OCI-LY3 (cell line): Measurements from ENCODE around the gene KITLG.

ENCODE experiments used
- H2AFZ ChIP-seq: fragments of 200-600, 300-600 bp; shearing (Covaris generic); 2 replicates; pipeline ENCODE4 v1.6.0; 2014; ENCODE audit warnings: antibody characterized with exemption, low read depth, low read length
- H3K27ac ChIP-seq: fragments of 200-600, 300-600 bp; sonication (generic); 2 replicates; pipeline ENCODE4 v1.5.1; 2014; ENCODE audit warnings: mild to moderate bottlenecking, low read length, moderate library complexity, mixed read lengths
- H3K27me3 ChIP-seq: fragments of 200-600, 300-600 bp; sonication (generic); 2 replicates; pipeline ENCODE4 v1.6.1; 2014; ENCODE audit warnings: low read depth, low read length, mixed read lengths
- H3K36me3 ChIP-seq: fragments of 200-600, 300-600 bp; sonication (generic); replicated peaks from 2 replicates; pipeline ENCODE3; 2014; ENCODE audit warnings: low read depth, low read length, mixed read lengths
- H3K4me1 ChIP-seq: fragments of 300-600, 200-600 bp; sonication (generic); 2 replicates; pipeline ENCODE4 v1.6.1; 2014; ENCODE audit warnings: low read length, mixed read lengths
- H3K4me2 ChIP-seq: fragments of 200-600, 300-600 bp; sonication (generic); 2 replicates; pipeline ENCODE4 v1.6.1; 2014; ENCODE audit warnings: low read length, mixed read lengths
- H3K4me3 ChIP-seq: fragments of 300-600, 200-600 bp; sonication (generic); 2 replicates; pipeline ENCODE4 v1.5.1; 2014; ENCODE audit warnings: antibody characterized with exemption, mild to moderate bottlenecking, low read length, moderate library complexity
- H3K79me2 ChIP-seq: fragments of 300-600, 200-600 bp; shearing (Covaris generic); 2 replicates; pipeline ENCODE4 v1.6.1; 2014; ENCODE audit warnings: mild to moderate bottlenecking, low read length, mixed read lengths
- H3K9ac ChIP-seq: fragments of 300-600, 200-600 bp; shearing (Covaris generic); 2 replicates; pipeline ENCODE4 v1.6.0; 2014; ENCODE audit warnings: mild to moderate bottlenecking, low read length, moderate library complexity
- H3K9me3 ChIP-seq: fragments of 200-600, 300-600 bp; shearing (Covaris generic); 2 replicates; pipeline ENCODE4 v1.6.1; 2014; ENCODE audit warnings: low read length, mixed read lengths; ENCODE audit not compliant: insufficient read depth
- H4K20me1 ChIP-seq: fragments of 200-600, 300-600 bp; sonication (generic); 2 replicates; pipeline ENCODE4 v1.6.1; 2016; ENCODE audit warnings: low read length, mixed read lengths; ENCODE audit not compliant: insufficient read depth
- EZH2phosphoT487 ChIP-seq: fragments of 200-600 bp; shearing (Covaris generic); IDR thresholded peaks from 2 replicates; pipeline ENCODE4 v1.6.1; 2018; ENCODE audit warnings: antibody characterized with exemption, mixed run types, low read depth
- TF ChIP-seq, protein P1 (sequence below): fragments of 200-600, 300-600 bp; sonication (generic); IDR thresholded peaks from 2 replicates; pipeline ENCODE4 v1.5.1; 2014; ENCODE audit warnings: antibody characterized with exemption, low read length, low read depth

KITLG gene

DNA sequence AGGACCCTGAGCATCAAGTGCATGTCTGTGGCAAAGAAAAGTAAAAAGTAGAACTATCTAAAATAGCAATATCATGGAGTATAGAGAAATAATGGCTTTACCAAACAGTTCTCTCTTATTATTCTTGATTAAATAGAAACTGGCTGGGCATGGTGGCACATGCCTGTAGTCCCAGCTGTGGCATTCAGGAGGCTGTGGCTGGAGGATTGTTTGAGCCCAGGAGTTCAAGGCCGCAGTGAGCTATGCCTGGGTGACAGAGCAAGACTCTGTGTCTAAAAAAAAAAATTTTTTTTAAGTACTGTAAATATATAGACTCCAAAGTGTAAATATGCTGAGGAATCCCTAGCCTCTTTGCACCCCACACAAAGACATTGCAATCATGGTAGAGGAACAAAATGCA is 121.9 kb downstream of the KITLG start:
- H3K9ac ChIP-seq, result no peak overlapping the region
- no peaks in the 10 kb centered on the region for H3K79me2 ChIP-seq
- TF ChIP-seq, protein P1, sequence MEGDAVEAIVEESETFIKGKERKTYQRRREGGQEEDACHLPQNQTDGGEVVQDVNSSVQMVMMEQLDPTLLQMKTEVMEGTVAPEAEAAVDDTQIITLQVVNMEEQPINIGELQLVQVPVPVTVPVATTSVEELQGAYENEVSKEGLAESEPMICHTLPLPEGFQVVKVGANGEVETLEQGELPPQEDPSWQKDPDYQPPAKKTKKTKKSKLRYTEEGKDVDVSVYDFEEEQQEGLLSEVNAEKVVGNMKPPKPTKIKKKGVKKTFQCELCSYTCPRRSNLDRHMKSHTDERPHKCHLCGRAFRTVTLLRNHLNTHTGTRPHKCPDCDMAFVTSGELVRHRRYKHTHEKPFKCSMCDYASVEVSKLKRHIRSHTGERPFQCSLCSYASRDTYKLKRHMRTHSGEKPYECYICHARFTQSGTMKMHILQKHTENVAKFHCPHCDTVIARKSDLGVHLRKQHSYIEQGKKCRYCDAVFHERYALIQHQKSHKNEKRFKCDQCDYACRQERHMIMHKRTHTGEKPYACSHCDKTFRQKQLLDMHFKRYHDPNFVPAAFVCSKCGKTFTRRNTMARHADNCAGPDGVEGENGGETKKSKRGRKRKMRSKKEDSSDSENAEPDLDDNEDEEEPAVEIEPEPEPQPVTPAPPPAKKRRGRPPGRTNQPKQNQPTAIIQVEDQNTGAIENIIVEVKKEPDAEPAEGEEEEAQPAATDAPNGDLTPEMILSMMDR, result no peak
- no peak for TF ChIP-seq EZH2phosphoT487
- H3K36me3 ChIP-seq, result no peaks in the 10 kb centered on the region
- no peaks in the 10 kb centered on the region for H3K9me3 ChIP-seq
- H3K4me1 ChIP-seq, result no peaks in the 10 kb centered on the region
- H3K4me3 ChIP-seq, result no peak overlapping the region
- H3K4me2 ChIP-seq, result no peak overlapping the region
- no peak overlapping the region for H2AFZ ChIP-seq
- H3K27me3 ChIP-seq, result no peaks in the 10 kb centered on the region
- no peak overlapping the region for H3K27ac ChIP-seq
- H4K20me1 ChIP-seq, result no peaks in the 10 kb centered on the region

DNA sequence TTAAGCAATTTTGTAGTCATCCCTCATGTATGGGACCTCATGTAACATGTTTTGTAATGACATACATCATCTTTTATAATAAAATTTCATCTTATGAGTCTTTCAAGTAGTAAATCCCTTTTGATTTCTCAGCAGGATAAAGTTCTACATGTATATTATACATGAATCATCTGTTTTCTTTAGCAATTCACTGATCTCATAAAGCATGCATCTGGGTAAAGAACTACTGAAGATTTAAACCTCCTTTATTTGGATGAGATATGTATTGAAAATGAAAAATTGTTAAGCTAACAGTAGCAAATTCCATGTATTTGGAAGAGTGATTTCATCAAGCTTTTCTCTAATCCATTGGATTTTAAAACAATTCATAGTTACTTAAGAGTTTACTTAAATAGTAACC is 126.9 kb downstream of the KITLG start:
- Histone ChIP-seq H2AFZ (no peak overlapping the region), H3K9ac (no peak overlapping the region), H3K27me3 (no peaks in the 10 kb centered on the region), H3K36me3 (no peaks in the 10 kb centered on the region), H4K20me1 (no peaks in the 10 kb centered on the region), H3K9me3 (no peaks in the 10 kb centered on the region), H3K4me2 (no peak overlapping the region), H3K4me1 (no peaks in the 10 kb centered on the region), H3K79me2 (no peaks in the 10 kb centered on the region), H3K27ac (no peak overlapping the region), H3K4me3 (no peak overlapping the region)
- TF ChIP-seq, protein P1, result no peak
- no peak for TF ChIP-seq EZH2phosphoT487

DNA sequence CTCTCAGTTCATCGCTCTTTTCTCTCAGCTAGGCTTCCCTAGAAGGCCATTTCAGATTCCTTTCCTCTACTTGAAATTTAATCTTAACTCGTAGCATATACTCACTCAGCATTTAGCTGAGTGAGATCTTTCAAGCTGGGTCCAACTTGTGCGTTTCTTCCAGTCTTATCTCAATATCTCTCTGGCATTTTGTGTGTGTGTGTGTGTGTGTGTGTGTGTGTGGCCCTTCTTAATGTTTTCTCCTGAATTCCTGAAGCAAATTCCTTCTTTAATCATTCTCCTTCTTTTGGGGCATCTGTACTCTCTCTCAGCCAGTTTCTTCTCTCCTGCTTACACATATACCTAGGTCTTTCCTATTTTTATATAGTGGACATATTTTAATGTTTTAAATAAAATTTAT is 129.1 kb downstream of the KITLG start:
- Histone ChIP-seq H3K9ac (no peak overlapping the region), H3K4me3 (no peak overlapping the region), H3K79me2 (no peaks in the 10 kb centered on the region), H4K20me1 (no peaks in the 10 kb centered on the region), H3K9me3 (no peaks in the 10 kb centered on the region), H3K27me3 (no peaks in the 10 kb centered on the region), H3K4me2 (no peak overlapping the region), H2AFZ (no peak overlapping the region), H3K27ac (no peak overlapping the region), H3K4me1 (no peaks in the 10 kb centered on the region), H3K36me3 (no peaks in the 10 kb centered on the region)
- TF ChIP-seq, protein P1, result no peak
- no peak for TF ChIP-seq EZH2phosphoT487

DNA sequence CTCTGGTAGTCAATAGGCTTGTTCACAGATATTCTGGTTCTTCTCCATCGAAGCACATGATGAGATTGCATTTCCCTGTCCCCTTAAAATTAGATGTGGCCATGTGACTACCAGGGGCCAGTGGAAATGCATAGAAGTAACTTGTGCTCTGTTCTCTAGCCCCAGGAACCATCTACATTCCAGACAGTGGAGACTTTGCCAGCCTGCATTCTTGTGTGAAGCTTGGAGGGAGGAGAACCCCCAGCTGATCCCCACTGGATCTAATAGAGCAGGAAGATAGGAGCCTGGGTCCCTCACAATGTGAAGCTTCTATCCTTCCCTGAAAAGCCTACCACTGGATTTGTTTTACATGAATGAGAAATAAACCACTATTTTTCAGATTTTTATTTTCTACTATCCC is 130.1 kb downstream of the KITLG start:
- no peak overlapping the region for H3K27ac ChIP-seq
- no peak overlapping the region for H2AFZ ChIP-seq
- H3K27me3 ChIP-seq, result no peaks in the 10 kb centered on the region
- no peak overlapping the region for H3K9ac ChIP-seq
- H3K4me1 ChIP-seq, result no peaks in the 10 kb centered on the region
- H3K36me3 ChIP-seq, result no peaks in the 10 kb centered on the region
- TF ChIP-seq, protein P1, result no peak
- no peak for TF ChIP-seq EZH2phosphoT487
- H3K9me3 ChIP-seq, result no peaks in the 10 kb centered on the region
- no peaks in the 10 kb centered on the region for H4K20me1 ChIP-seq
- H3K4me3 ChIP-seq, result no peak overlapping the region
- H3K4me2 ChIP-seq, result no peak overlapping the region
- no peaks in the 10 kb centered on the region for H3K79me2 ChIP-seq
